ENCODE data around the gene UBR1. TPM values are rescaled to one million over a fixed set of nuclear protein-coding genes. Genes with fewer than 3 reads are reported as not detected.

The UBR1 gene
- total RNA-seq, 6 experiments from 2014 or later, result 24.6 to 30.1 (median 26.8) TPM

DNA sequence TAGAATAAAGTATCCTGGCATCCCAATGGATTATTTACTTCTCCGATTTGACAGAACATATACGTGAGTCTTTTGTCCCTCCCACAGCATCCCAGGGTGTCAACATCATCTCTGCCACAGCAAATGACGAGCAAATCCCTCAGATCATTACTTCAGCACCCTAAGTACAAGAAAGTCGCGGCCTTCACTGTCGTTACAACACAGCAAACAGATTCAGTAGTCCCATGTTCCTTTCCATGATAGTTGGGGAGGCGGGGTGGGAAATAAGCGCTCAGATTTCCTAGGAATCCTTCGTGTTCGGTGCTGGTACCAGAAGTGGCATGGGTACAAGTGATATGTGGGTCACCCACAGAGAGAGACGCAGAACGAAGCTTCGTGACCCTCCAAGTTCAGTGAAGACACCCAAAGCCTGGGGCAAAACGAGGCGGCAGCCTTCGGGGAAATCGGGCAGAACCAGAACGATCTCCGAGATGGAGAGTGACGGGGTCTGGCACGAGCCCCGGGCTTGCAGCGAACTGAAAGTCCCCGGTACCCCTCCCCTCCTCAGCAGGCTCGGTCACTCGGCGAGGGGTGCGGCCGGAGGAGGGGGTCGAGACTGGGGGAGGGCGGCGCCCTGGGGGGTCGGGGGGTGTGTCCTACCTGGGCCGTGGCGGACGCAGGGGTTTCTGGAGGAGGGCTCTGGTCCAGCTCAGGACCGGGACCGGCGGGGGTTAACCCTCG, 185.9 kb downstream of the UBR1 start:
- Mint-ChIP-seq H3K4me3 (peak overlapping the region; percentile 90), H3K9me3 (no peaks in the 10 kb centered on the region), H3K4me1 (ENCODE audit: low read depth) (peaks cover 32% of the 10 kb centered on the region), H3K36me3 (ENCODE audit: low read depth) (no peaks in the 10 kb centered on the region), H3K27ac (peak overlapping the region; percentile 77), H3K27me3 (ENCODE audit: insufficient read depth) (no peaks in the 10 kb centered on the region)
- TF ChIP-seq, protein P1, sequence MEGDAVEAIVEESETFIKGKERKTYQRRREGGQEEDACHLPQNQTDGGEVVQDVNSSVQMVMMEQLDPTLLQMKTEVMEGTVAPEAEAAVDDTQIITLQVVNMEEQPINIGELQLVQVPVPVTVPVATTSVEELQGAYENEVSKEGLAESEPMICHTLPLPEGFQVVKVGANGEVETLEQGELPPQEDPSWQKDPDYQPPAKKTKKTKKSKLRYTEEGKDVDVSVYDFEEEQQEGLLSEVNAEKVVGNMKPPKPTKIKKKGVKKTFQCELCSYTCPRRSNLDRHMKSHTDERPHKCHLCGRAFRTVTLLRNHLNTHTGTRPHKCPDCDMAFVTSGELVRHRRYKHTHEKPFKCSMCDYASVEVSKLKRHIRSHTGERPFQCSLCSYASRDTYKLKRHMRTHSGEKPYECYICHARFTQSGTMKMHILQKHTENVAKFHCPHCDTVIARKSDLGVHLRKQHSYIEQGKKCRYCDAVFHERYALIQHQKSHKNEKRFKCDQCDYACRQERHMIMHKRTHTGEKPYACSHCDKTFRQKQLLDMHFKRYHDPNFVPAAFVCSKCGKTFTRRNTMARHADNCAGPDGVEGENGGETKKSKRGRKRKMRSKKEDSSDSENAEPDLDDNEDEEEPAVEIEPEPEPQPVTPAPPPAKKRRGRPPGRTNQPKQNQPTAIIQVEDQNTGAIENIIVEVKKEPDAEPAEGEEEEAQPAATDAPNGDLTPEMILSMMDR (IDR thresholded peaks at IDR 0.05), result no peak
- DNase-seq, result peak; percentile 44

DNA sequence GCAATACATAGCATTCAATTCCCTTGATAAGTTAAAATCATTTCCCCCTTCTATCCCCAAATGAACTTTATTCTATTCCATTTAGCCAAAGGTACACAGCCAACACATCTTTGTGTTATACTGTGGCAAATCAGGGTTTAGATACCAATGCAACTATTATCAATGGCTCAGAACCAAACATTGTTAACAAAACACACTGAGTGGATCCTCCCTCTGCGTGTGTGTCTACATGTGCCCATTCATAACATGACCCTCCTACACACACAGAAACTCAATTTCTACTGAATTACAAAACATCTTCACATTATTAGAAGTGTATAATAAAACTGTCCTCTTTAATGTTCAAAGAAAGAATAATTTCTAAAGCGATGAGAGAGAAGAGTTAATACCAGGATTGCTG, 186.5 kb downstream of the UBR1 start:
- Mint-ChIP-seq H3K4me1 (ENCODE audit: low read depth) (peaks cover 32% of the 10 kb centered on the region), H3K27me3 (ENCODE audit: insufficient read depth) (no peaks in the 10 kb centered on the region), H3K36me3 (ENCODE audit: low read depth) (no peaks in the 10 kb centered on the region), H3K4me3 (peak overlapping the region; percentile 90), H3K9me3 (no peaks in the 10 kb centered on the region), H3K27ac (peak overlapping the region; percentile 77)
- TF ChIP-seq, protein P1 (IDR thresholded peaks at IDR 0.05), result no peak
- no peak for DNase-seq

- DNase-seq, result no peak
- no peaks in the 10 kb centered on the region for H3K9me3 Mint-ChIP-seq
- peaks cover 32% of the 10 kb centered on the region for H3K4me1 Mint-ChIP-seq (ENCODE audit: low read depth)
- H3K27me3 Mint-ChIP-seq (ENCODE audit: insufficient read depth), result no peaks in the 10 kb centered on the region
- TF ChIP-seq, protein P1 (IDR thresholded peaks at IDR 0.05), result no peak
- H3K36me3 Mint-ChIP-seq (ENCODE audit: low read depth), result no peaks in the 10 kb centered on the region
- H3K27ac Mint-ChIP-seq, result 0 out of 2 replicates have a peak overlapping the region, but pooled peaks have one; percentile 22
- H3K4me3 Mint-ChIP-seq, result peak overlapping the region; percentile 61
Observed at GRCh38 chr15:42918047-42918446, 187.8 kb downstream of the UBR1 start.

DNA sequence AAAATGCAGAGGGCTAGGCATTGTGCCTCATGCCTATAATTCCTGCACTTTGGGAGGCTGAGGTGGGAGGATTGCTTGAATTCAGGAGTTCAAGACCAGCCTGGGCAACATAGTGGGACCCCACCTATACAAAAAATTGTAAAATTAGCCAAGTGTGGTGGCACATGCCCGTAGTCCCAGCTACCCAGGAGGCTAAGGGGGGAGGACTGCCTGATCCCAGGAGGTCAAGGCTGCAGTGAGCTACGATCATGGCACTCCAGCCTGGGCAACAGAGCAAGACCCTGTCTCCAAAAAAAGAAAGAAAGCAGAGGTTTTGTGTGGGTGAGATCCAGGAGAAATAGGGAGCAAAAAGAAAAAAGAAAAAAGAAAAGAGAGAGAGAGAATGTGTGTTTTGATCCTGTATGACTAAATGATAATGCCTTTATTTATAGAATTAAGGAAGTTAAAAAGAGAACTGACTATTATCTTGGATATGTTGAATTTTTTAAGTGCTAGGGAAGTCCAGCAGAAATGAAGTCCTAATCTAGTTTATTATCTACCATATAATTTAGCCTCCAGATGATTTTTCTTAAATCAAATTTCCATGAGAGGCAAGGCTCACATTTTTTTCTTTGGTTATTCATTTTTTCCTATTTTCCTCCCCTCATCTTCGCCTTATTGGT, 190.1 kb downstream of the UBR1 start:
- no peak for DNase-seq
- TF ChIP-seq, protein P1 (IDR thresholded peaks at IDR 0.05), result no peak
- H3K4me3 Mint-ChIP-seq, result no peak overlapping the region
- H3K27me3 Mint-ChIP-seq (ENCODE audit: insufficient read depth), result no peaks in the 10 kb centered on the region
- peaks cover 25% of the 10 kb centered on the region for H3K4me1 Mint-ChIP-seq (ENCODE audit: low read depth)
- no peaks in the 10 kb centered on the region for H3K36me3 Mint-ChIP-seq (ENCODE audit: low read depth)
- no peaks in the 10 kb centered on the region for H3K9me3 Mint-ChIP-seq
- H3K27ac Mint-ChIP-seq, result no peak overlapping the region

DNA sequence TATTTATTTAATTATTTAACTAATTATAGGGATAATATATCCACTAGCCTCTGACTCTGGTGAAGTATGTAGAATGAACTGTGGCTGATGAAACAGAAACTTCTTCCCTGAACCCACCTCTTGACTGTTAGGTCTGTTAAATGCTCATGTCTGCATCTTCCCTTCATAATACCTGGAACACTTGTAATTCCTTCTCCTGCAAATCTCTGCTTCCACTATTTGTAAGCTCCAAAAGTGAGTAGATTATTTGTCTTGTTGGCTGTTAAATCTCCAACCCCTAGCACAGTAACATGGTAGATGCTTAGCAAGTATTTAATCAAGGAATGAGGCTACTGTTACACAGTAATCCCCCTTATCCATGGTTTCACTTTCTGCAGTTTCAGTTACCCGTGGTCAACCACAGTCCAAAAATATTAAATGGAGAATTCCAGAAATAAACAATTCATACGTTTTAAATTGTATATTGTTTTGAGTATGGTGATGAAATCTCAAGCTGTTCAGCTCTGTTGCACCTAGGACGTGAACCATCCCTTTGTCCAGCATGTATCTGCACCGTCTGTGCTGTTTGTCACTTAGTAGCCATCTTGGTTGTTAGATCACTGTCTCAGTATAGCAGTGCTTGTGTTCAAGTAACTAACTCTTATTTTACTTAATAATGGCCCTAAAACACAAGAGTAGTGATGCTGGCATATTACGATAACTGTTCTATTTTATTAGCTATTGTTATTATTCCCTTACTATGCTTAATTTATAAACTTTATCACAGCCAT, 190.9 kb downstream of the UBR1 start:
- Mint-ChIP-seq H3K27me3 (ENCODE audit: insufficient read depth) (no peaks in the 10 kb centered on the region), H3K9me3 (no peaks in the 10 kb centered on the region), H3K36me3 (ENCODE audit: low read depth) (no peaks in the 10 kb centered on the region), H3K4me1 (ENCODE audit: low read depth) (peaks cover 31% of the 10 kb centered on the region), H3K4me3 (no peak overlapping the region), H3K27ac (no peak overlapping the region)
- DNase-seq, result no peak
- TF ChIP-seq, protein P1 (IDR thresholded peaks at IDR 0.05), result no peak

Measured in HFFc6 (cell line).